Upper lobe of right lung (tissue), 1 donor: ENCODE results near the gene KRTAP10-10. TPM values are rescaled to one million over a fixed set of nuclear protein-coding genes. Genes with fewer than 3 reads are reported as not detected.
"Not testable (repeated sequence)": the region's sequence is repeated elsewhere in the genome, so short reads cannot be mapped to it uniquely, and the experiment has no call there.

Experiments
- ATAC-seq: fragments of 200-7000 bp; cut with Tn5 transposase; one replicate; pipeline ENCODE4 v1.9.1; 2020; ENCODE audit warnings: mild to moderate bottlenecking, moderate library complexity
- DNase-seq: peaks from one replicate; pipeline ENCODE4 v3.0.0-alpha.2; 2020
- H3K27ac ChIP-seq: fragments of 200-600 bp; one replicate; pipeline ENCODE4 v1.8.0; 2022
- H3K27me3 ChIP-seq: fragments of 200-600 bp; one replicate; pipeline ENCODE4 v1.8.0; 2022; ENCODE audit warnings: mild to moderate bottlenecking
- H3K36me3 ChIP-seq: fragments of 200-600 bp; one replicate; pipeline ENCODE4 v1.8.0; 2022
- H3K4me1 ChIP-seq: fragments of 200-600 bp; one replicate; pipeline ENCODE4 v1.8.0; 2022
- H3K4me3 ChIP-seq: fragments of 200-600 bp; one replicate; pipeline ENCODE4 v1.8.0; 2022; ENCODE audit warnings: mild to moderate bottlenecking
- H3K9me3 ChIP-seq: fragments of 200-600 bp; one replicate; pipeline ENCODE4 v1.8.0; 2022
- intact Hi-C: fragments of 100-400 bp; cut with DNase I; formaldehyde crosslinking; loops from one replicate; pipeline ENCODE4 v1.11.0; 2022
- long read RNA-seq: library from polyadenylated mRNA; unstranded; transcript quantifications from one replicate; pipeline ENCODE4 v2.0.0, GENCODE V29; 2021
- total RNA-seq: library from RNA; stranded (reverse); fragmentation: NEBNext Ultra II Directional; extraction: Animal tissue kit (Norgen Biotek cat#: 25700); gene quantifications from one replicate; pipeline ENCODE4 v1.2.1, GENCODE V29; 2021
- TF ChIP-seq, protein P1 (sequence below): fragments of 200-600 bp; IDR thresholded peaks from one replicate; pipeline ENCODE4 v1.8.0; 2022; ENCODE audit warnings: antibody characterized with exemption
- donor health status: DM: no; HTN: yes; CAD: no; lungs with severe emphysema.

Gene KRTAP10-10, protein sequence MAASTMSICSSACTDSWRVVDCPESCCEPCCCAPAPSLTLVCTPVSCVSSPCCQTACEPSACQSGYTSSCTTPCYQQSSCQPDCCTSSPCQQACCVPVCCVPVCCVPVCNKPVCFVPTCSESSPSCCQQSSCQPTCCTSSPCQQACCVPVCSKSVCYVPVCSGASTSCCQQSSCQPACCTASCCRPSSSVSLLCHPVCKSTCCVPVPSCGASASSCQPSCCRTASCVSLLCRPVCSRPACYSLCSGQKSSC
- total RNA-seq: not detected
- long read RNA-seq: 0 reads

DNA sequence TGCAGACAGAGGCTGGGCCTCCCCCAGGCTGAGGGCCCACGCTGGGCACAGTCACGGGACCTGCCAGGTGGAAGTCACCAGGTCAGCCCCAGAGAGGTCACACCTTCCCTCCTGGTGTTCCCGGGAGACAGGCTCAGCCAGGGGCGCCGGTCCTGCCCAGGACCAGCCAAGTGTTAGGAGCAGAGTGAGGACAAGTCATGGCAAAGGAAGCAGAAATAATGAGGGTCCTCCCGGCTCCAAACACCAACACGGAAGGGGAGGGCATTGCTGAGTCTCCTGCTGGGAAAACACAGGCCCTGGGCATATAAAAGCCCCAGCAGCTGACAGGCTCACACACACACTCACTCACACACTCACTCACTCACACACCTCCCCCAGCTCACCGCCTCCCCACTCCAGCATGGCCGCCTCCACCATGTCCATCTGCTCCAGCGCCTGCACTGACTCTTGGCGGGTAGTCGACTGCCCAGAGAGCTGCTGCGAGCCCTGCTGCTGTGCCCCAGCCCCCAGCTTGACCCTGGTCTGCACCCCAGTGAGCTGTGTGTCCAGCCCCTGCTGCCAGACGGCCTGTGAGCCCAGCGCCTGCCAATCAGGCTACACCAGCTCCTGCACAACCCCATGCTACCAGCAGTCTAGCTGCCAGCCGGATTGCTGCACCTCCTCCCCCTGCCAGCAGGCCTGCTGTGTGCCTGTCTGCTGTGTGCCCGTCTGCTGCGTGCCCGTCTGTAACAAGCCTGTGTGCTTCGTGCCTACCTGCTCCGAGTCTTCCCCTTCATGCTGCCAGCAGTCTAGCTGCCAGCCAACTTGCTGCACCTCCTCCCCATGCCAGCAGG is at the start of gene KRTAP10-10:
Gene KRTAP10-10, plus strand, starts transcription at position 339 of the 833 bp plus-strand sequence. Its CDS starts 62 bp downstream, at position 401.
- TF ChIP-seq, protein P1, sequence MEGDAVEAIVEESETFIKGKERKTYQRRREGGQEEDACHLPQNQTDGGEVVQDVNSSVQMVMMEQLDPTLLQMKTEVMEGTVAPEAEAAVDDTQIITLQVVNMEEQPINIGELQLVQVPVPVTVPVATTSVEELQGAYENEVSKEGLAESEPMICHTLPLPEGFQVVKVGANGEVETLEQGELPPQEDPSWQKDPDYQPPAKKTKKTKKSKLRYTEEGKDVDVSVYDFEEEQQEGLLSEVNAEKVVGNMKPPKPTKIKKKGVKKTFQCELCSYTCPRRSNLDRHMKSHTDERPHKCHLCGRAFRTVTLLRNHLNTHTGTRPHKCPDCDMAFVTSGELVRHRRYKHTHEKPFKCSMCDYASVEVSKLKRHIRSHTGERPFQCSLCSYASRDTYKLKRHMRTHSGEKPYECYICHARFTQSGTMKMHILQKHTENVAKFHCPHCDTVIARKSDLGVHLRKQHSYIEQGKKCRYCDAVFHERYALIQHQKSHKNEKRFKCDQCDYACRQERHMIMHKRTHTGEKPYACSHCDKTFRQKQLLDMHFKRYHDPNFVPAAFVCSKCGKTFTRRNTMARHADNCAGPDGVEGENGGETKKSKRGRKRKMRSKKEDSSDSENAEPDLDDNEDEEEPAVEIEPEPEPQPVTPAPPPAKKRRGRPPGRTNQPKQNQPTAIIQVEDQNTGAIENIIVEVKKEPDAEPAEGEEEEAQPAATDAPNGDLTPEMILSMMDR: no peak
- no peak for DNase-seq
- Histone ChIP-seq H3K27ac (no peak within 1 kb of the TSS), H3K27me3 (no peaks in the 10 kb centered on the region), H3K36me3 (no peaks in the 10 kb centered on the region), H3K9me3 (no peaks in the 10 kb centered on the region), H3K4me1 (no peaks in the 10 kb centered on the region), H3K4me3 (no peak within 1 kb of the TSS)
- ATAC-seq: peak; percentile 21
- intact Hi-C loops: no loop called here

DNA sequence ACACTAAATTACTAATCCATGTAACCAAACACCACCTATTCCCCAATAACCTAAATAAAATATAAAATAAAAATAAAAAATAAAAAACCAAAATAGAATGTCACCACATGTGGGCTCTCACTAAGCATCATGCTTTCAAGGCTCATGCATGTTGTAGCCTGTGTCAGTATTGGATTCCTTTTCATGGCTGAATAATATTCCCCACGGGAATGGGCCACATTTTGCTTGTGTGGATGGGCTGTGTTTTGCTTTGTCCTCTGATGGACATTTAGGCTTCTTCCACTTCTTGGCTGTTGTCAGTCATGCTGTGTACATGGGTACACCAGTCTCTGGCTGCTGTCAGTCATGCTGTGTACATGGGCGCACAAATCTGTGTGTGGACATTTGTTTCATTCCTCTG is 48.1 kb upstream of the KRTAP10-10 start:
- Histone ChIP-seq H3K27me3 (peaks cover 17% of the 10 kb centered on the region), H3K27ac (no peak overlapping the region), H3K9me3 (no peaks in the 10 kb centered on the region), H3K36me3 (no peaks in the 10 kb centered on the region), H3K4me1 (peaks cover 3% of the 10 kb centered on the region), H3K4me3 (no peak overlapping the region)
- DNase-seq (no peak), ATAC-seq (no peak)
- TF ChIP-seq, protein P1: no peak
- intact Hi-C loops: no loop called here

DNA sequence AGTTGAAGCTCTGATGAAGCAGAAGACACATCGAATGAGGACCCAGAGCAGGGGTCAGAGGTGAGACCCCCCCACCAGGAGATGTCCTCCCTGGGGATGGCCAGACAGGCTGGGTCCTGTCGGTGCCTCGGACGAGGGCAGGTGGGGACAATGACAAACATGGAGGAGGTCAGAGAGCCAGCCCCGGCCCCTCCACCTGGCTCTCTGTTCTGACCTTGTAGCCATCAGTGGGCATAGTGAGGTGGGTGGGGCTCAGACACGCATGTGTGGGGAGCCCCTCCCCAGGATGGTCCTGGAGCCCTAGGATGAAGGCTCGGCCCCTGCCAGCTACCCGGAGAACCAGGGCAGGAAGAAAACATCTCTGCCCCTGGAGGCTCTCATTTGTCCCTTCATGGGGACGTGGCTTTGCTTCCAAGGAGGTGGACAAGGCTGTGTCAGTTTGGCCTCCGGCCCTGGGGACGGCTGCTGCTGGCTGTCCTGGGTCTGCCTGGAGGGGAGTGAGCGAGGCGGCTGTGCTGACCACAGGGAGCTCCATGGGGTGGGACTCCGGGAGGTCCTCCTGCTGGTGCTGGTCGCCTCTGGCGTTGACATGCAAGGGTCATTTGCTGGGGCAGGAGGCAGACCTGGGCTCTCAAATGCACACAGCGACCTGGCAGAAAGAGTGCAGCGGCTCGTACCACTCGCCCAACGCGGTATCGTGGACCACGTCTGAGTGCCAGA is 47.4 kb upstream of the KRTAP10-10 start:
- no peaks in the 10 kb centered on the region for H3K9me3 ChIP-seq
- no peaks in the 10 kb centered on the region for H3K36me3 ChIP-seq
- H3K27me3 ChIP-seq: peaks cover 17% of the 10 kb centered on the region
- ATAC-seq (peak; percentile 17), DNase-seq (peak; percentile 57)
- no peak overlapping the region for H3K4me3 ChIP-seq
- peaks cover 3% of the 10 kb centered on the region for H3K4me1 ChIP-seq
- no peak overlapping the region for H3K27ac ChIP-seq
- TF ChIP-seq, protein P1: no peak
- intact Hi-C loops: no loop called here

DNA sequence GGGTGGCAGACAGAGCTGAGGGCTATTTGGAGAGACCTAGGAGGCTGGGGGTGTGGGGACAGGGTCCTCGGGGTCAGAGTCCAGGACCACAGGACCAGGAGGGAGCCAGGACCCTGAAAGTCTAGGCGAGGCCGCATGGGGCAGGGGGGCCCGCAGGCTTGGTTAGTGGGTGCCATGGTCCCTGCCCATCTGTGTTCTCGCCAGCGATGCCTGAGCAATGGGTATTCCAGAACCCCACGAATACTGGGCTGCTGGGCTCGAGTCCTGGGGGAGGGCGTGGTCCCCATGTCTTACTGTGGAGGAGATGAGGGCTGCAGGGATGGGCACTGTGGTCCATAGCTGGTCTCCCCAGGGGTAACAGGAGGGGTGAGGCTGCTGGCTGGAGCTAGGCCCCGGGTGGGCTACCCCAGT is 46.8 kb upstream of the KRTAP10-10 start:
- no peak overlapping the region for H3K4me3 ChIP-seq
- peak; percentile 23 for ATAC-seq
- peaks cover 3% of the 10 kb centered on the region for H3K4me1 ChIP-seq
- intact Hi-C loops: no loop called here
- no peaks in the 10 kb centered on the region for H3K36me3 ChIP-seq
- TF ChIP-seq, protein P1: no peak
- DNase-seq: peak; percentile 61
- H3K9me3 ChIP-seq: no peaks in the 10 kb centered on the region
- H3K27ac ChIP-seq: no peak overlapping the region
- peaks cover 12% of the 10 kb centered on the region for H3K27me3 ChIP-seq

DNA sequence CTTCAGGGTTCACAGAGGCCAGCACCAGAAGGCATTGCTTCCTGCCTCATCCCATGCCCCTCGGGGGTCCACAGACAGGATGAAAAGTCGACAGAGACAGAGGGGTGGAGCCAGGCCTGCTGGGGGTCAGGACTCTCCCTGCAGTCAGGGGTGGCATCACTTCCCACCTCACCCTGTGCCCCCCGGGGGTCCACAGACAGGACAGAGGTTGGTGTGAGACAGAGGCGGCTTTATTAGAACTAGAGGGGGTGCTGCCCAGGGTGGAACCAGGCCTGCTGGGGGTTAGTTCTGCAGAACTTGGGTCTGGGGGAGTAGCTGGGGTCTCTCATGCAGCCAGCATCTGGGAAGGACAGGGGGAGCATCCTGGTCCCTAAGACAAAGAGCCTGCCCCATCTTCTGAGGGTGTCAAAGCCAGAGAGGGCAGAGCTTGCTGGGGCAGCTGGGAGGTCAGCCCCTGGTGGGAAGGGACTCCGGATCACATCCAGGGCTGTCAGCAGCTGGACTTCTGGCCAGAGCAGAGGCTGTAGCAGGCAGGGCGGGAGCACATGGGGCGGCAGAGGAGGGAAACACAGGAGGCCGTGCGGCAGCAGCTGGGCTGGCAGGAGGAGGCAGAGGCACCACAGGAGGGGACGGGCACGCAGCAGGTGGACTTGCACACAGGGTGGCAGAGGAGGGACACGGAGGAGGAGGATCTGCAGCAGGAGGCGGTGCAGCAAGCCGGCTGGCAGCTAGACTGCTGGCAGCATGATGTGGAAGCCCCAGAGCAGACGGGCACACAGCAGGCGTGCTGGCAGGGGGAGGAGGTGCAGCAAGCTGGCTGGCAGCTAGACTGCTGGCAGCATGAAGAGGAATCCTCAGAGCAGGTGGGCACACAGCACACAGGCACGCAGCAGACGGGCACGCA is 46.0 kb upstream of the KRTAP10-10 start:
- intact Hi-C loops, H3K9me3 ChIP-seq, H3K27me3 ChIP-seq, H3K36me3 ChIP-seq, H3K4me1 ChIP-seq, ATAC-seq, H3K27ac ChIP-seq, H3K4me3 ChIP-seq: not testable (repeated sequence)
- peak; percentile 50 for DNase-seq

DNA sequence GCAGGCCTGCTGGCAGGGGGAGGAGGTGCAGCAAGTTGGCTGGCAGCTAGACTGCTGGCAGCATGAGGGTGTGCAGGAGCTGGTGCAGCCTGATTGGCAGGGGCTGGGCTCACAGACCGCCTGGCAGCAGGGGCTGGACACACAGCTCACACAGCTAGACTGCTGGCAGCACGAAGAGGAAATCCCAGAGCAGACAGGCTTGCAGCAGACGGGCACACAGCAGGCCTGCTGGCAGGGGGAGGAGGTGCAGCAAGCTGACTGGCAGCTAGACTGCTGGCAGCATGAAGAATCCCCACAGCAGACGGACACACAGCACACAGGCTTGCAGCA is 45.4 kb upstream of the KRTAP10-10 start:
- H3K27me3 ChIP-seq, H3K36me3 ChIP-seq, H3K9me3 ChIP-seq, ATAC-seq, H3K4me3 ChIP-seq, H3K4me1 ChIP-seq, intact Hi-C loops, H3K27ac ChIP-seq: not testable (repeated sequence)
- DNase-seq: peak; percentile 48
